GM18517 (cell line): ENCODE results near the gene TNPO3.
"Not testable (repeated sequence)": the region's sequence is repeated elsewhere in the genome, so short reads cannot be mapped to it uniquely, and the experiment has no call there.

Experiments
- ATAC-seq: cut with Tn5 transposase; IDR thresholded peaks from one replicate; pipeline ENCODE4 v1.9.1; 2021; ENCODE audit warnings: mild to moderate bottlenecking, moderate library complexity; ENCODE audit not compliant: unreplicated experiment

Gene TNPO3

GRCh38 chr7:129017933-129018538 lies 36.9 kb downstream of the TNPO3 start:
- peak; percentile 61 for ATAC-seq

GRCh38 chr7:129017264-129017663 lies 37.6 kb downstream of the TNPO3 start:
- ATAC-seq = no peak

- ATAC-seq = no peak
These were observed 40.3 kb downstream of the TNPO3 start for GRCh38 chr7:129014501-129015101.

- ATAC-seq = no peak
These were observed 41.7 kb downstream of the TNPO3 start for GRCh38 chr7:129013048-129013724.

- ATAC-seq = no peak
These were observed 42.3 kb downstream of the TNPO3 start for GRCh38 chr7:129012641-129013040.

GRCh38 chr7:129010075-129010474 lies 44.8 kb downstream of the TNPO3 start:
- ATAC-seq = no peak

GRCh38 chr7:129009437-129009836 lies 45.5 kb downstream of the TNPO3 start:
- peak; percentile 70 for ATAC-seq

- ATAC-seq = peak; percentile 31
These were observed 46.1 kb downstream of the TNPO3 start for GRCh38 chr7:129008645-129009414.

- no peak for ATAC-seq
These were observed 47.3 kb downstream of the TNPO3 start for GRCh38 chr7:129007572-129007971.

GRCh38 chr7:129006636-129007414 lies 48.1 kb downstream of the TNPO3 start:
- no peak for ATAC-seq

- no peak for ATAC-seq
These were observed 49.7 kb downstream of the TNPO3 start for GRCh38 chr7:129005186-129005585.

GRCh38 chr7:128997181-128997580 lies 57.7 kb downstream of the TNPO3 start:
- no peak for ATAC-seq

- ATAC-seq = not testable (repeated sequence)
These were observed 60.4 kb downstream of the TNPO3 start for GRCh38 chr7:128994560-128994959.

GRCh38 chr7:128993419-128993818 lies 61.5 kb downstream of the TNPO3 start:
- no peak for ATAC-seq

- ATAC-seq = no peak
These were observed 65.0 kb downstream of the TNPO3 start for GRCh38 chr7:128989961-128990360.

- no peak for ATAC-seq
These were observed 66.5 kb downstream of the TNPO3 start for GRCh38 chr7:128988372-128988771.

- no peak for ATAC-seq
These were observed 68.3 kb downstream of the TNPO3 start for GRCh38 chr7:128986609-128987008.

- no peak for ATAC-seq
These were observed 69.3 kb downstream of the TNPO3 start for GRCh38 chr7:128985660-128986059.

GRCh38 chr7:128982105-128982504 lies 72.8 kb downstream of the TNPO3 start:
- ATAC-seq = no peak

GRCh38 chr7:128974241-128974934 lies 80.5 kb downstream of the TNPO3 start:
- no peak for ATAC-seq
